Activated CD8-positive, alpha-beta memory T cell treated with anti-CD3 and anti-CD28 coated beads, Interleukin-2, amount 10 ng/mL, durations not matched to agents 7 days and 5 days (primary cell): Measurements from ENCODE around the gene PARD6A. TPM values are rescaled to one million over a fixed set of nuclear protein-coding genes. Genes with fewer than 3 reads are reported as not detected.

Source experiments
- ATAC-seq: fragments of 150-1000 bp; cut with Tn5 transposase; one replicate; pipeline ENCODE4 v1.10.0; 2021; ENCODE audit warnings: moderate library complexity
- CTCF ChIA-PET: fragments of 350-600 bp; sonication (Branson Sonifier 250); formaldehyde crosslinking; loops from one replicate; lab custom pipeline; 2021; ENCODE audit warnings: antibody characterized with exemption; lab: Charles Lee
- DNase-seq: peaks from one replicate; pipeline ENCODE4 v3.0.0-alpha.2; 2020
- H3K27ac Mint-ChIP-seq: one replicate; pipeline ENCODE4 v1.8.0; 2021; ENCODE audit warnings: mild to moderate bottlenecking, mixed read lengths
- H3K27me3 Mint-ChIP-seq: one replicate; pipeline ENCODE4 v1.8.0; 2021; ENCODE audit warnings: mixed read lengths
- H3K36me3 Mint-ChIP-seq: one replicate; pipeline ENCODE4 v1.8.0; 2021; ENCODE audit warnings: mild to moderate bottlenecking, mixed read lengths
- H3K4me1 Mint-ChIP-seq: one replicate; pipeline ENCODE4 v1.8.0; 2021; ENCODE audit warnings: mixed read lengths
- H3K4me3 Mint-ChIP-seq: one replicate; pipeline ENCODE4 v1.8.0; 2021; ENCODE audit warnings: mild to moderate bottlenecking, moderate library complexity, mixed read lengths
- H3K9me3 Mint-ChIP-seq: one replicate; pipeline ENCODE4 v1.8.0; 2022; ENCODE audit warnings: low read depth, mixed read lengths
- total RNA-seq, 2 experiments: library from RNA; stranded (reverse); gene quantifications; one replicate each; pipeline ENCODE4 v1.2.3, GENCODE V29; 2021

Gene PARD6A
- total RNA-seq, 2 experiments from 2014 or later = 15.2 to 15.5 TPM

DNA sequence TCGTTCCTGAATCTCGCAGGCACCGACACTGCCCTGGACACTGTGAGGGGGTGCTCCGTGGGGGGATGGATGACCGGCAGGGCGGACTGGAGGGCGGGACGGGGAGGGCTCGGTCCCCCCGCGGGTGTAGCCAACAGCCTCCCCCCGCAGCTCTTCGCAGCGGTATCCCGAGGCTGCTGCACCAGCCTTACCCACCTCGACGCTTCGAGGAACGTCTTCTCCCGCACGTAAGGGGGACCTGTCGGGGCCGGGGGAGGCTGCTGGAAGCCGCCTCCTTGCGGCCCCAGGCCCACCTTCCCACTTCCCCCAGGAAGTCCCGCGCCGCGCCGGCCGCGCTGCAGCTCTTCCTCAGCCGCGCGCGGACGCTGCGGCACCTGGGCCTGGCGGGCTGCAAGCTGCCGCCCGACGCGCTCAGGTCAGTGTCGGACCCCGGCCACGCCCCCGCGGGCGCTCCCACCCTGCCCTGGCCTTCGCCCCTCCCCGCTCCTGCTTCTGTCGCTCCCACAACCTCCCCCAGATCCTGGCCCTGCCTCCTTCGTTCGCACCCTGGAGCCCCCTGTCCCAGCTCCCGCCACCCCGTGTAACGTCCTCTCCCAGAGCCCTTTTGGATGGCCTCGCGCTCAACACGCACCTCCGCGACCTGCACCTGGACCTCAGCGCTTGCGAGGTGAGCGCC, 12.5 kb upstream of the PARD6A start:
- Mint-ChIP-seq H3K27ac (no peak overlapping the region), H3K9me3 (no peaks in the 10 kb centered on the region), H3K36me3 (peaks cover 22% of the 10 kb centered on the region), H3K27me3 (no peaks in the 10 kb centered on the region), H3K4me1 (peaks cover 18% of the 10 kb centered on the region), H3K4me3 (no peak overlapping the region)
- CTCF ChIA-PET = interaction anchor here (1.3 to 11.4 kb wide), 4 partner anchors 86 to 134 kb away, joined by 4 to 307 read pairs (median 6); partner anchors contain the start of gene CTCF
- DNase-seq (no peak), ATAC-seq (no peak)

DNA sequence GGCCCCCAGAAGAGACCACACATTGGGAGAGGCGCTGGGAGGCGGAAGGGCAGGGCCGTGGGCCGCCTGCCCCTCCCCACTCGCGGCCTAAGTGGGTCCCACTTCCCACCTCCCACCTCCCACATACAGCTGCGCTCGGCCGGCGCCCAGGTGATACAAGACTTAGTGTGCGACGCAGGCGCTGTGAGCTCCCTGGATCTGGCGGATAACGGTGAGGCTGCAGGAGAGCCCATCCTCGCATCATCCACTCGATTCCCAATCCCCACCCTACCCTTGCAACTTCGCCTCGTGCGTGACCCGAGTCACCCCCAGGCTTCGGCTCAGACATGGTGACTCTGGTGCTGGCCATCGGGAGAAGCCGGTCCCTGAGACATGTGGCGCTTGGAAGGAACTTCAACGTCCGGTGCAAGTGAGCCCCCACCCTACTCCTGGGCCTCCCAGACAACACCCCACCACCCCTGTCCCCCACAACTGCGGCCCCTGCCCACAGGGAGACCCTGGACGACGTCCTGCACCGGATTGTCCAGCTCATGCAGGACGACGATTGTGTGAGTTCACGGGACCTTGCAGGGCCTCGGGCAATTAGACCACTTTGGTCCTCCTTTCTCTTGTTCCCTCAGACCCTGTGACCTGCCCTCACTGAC, 11.9 kb upstream of the PARD6A start:
- Mint-ChIP-seq H3K9me3 (no peaks in the 10 kb centered on the region), H3K27me3 (no peaks in the 10 kb centered on the region), H3K36me3 (peaks cover 25% of the 10 kb centered on the region), H3K4me3 (no peak overlapping the region), H3K4me1 (peaks cover 18% of the 10 kb centered on the region), H3K27ac (no peak overlapping the region)
- ATAC-seq = no peak
- CTCF ChIA-PET = interaction anchor here (1.3 to 11.4 kb wide), 3 partner anchors 86 to 127 kb away, joined by 4 to 307 read pairs (median 7); partner anchors contain the start of gene CTCF
- no peak for DNase-seq

DNA sequence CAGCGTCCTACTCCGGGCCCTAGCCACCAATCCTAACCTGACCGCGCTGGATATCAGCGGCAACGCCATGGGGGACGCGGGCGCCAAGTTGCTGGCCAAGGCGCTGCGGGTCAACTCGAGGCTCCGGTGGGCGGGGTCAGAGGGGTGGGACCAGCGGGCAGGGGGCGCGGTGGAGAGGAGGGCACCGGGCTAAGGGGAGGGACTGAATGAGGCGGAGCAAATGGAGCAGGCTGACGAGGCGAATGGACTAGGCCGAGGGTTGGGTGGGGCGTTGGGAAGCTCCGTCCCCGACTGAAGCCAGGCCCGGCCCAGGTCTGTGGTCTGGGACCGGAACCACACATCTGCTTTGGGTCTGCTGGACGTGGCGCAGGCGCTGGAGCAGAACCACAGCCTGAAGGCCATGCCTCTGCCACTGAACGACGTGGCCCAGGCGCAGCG, 11.2 kb upstream of the PARD6A start:
- Mint-ChIP-seq H3K9me3 (no peaks in the 10 kb centered on the region), H3K4me1 (peaks cover 13% of the 10 kb centered on the region), H3K36me3 (peaks cover 27% of the 10 kb centered on the region), H3K27me3 (no peaks in the 10 kb centered on the region), H3K27ac (no peak overlapping the region), H3K4me3 (no peak overlapping the region)
- CTCF ChIA-PET = no interaction called here
- DNase-seq (no peak), ATAC-seq (no peak)

DNA sequence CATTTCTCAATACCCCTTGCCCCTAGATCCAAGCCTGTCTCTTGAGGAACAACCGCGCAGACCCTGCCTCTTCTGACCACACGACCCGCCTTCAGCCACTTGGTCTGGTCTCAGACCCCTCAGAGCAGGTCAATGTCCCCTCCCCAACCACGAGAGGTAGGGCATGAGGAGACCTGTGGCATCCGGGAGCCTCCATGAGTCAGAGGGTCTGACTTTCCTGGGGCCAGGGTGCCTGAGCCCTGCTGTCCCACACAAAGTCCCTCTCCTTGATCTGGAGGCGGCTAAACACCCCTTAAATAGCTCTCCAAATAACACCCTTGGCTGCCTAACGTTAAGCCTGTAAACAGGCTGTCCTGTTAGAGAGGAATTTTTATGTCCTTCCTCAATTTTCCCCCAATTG, 10.7 kb upstream of the PARD6A start:
- ATAC-seq (no peak), DNase-seq (no peak)
- Mint-ChIP-seq H3K27me3 (no peaks in the 10 kb centered on the region), H3K9me3 (no peaks in the 10 kb centered on the region), H3K4me1 (peaks cover 12% of the 10 kb centered on the region), H3K27ac (no peak overlapping the region), H3K4me3 (no peak overlapping the region), H3K36me3 (peaks cover 29% of the 10 kb centered on the region)
- CTCF ChIA-PET = no interaction called here

DNA sequence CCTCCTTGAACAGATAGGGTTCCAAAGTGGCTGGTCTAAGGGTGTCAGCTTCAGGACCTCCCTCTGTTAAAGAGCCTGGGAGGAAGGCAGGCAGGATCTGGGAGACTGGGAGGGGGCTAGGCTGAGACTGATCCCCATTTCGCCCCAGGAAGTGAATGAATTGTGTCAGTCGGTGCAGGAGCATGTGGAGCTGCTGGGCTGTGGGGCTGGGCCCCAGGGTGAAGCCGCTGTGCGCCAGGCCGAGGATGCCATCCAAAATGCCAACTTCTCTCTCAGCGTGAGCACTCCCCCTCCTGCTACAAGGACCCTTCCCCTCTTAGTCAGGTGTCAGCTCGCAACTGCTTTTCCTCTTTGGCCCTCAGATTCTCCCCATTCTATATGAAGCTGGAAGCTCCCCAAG, 9.7 kb upstream of the PARD6A start:
- Mint-ChIP-seq H3K4me3 (no peak overlapping the region), H3K4me1 (peaks cover 9% of the 10 kb centered on the region), H3K27ac (no peak overlapping the region), H3K36me3 (peaks cover 35% of the 10 kb centered on the region), H3K27me3 (no peaks in the 10 kb centered on the region), H3K9me3 (no peaks in the 10 kb centered on the region)
- DNase-seq (no peak), ATAC-seq (no peak)
- CTCF ChIA-PET = interaction anchor here (0.7 to 2.4 kb wide), 3 partner anchors 11 to 130 kb away, joined by 4 to 10 read pairs (median 5); no protein-coding TSS in a partner anchor

DNA sequence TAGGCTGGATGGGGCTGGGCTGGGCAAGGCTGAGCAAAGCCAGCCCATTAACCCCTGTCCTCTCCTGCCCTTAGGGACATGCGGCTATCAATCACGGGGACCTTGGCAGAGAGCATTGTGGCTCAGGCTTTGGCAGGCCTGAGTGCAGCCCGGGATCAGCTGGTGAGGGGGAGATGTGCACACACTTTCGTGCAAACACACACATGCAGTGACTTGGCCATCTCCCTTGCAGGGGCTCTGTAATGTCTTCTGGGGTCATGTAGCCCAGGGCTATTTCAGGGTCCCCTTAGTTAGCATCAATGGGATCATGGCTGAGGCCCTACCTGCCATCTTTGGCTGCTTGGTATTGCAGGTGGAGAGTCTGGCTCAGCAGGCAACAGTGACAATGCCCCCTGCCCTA, 8.9 kb upstream of the PARD6A start:
- Mint-ChIP-seq H3K27ac (no peak overlapping the region), H3K4me1 (peaks cover 3% of the 10 kb centered on the region), H3K27me3 (no peaks in the 10 kb centered on the region), H3K9me3 (no peaks in the 10 kb centered on the region), H3K4me3 (no peak overlapping the region), H3K36me3 (peaks cover 34% of the 10 kb centered on the region)
- DNase-seq (no peak), ATAC-seq (no peak)
- CTCF ChIA-PET = interaction anchor here (1.2 to 2.4 kb wide), 3 partner anchors 11 to 131 kb away, joined by 3 to 10 read pairs (median 5); no protein-coding TSS in a partner anchor

DNA sequence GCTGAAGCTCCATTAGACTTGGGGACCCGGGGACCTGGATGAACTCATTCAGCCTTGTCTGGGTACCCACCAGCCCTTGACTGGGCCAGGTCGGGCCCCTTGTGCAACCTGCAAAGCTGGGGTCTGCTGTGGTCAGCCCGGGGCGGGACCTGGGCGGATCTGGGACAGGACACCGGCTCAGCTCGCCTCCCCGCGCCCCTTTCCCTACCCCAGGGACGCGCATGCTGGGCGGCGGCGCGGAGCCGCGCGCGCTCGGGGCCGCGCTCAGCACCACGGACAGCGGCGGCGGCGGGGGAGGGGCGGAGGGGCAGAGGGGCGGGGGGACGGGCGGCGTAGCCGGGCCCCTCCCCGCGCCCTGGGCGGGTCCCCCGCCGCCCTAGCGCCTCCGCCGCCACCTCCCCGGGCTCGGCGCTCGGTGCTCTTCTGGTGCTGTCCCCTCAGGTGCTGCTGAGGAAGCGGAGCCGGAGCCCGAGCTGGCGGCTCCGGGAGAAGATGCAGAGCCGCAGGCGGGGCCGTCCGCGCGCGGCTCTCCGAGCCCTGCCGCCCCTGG, 8.1 kb upstream of the PARD6A start:
- H3K4me1 Mint-ChIP-seq = peaks cover 3% of the 10 kb centered on the region
- H3K27ac Mint-ChIP-seq = no peak overlapping the region
- no peaks in the 10 kb centered on the region for H3K27me3 Mint-ChIP-seq
- H3K4me3 Mint-ChIP-seq = no peak overlapping the region
- no peak for DNase-seq
- ATAC-seq = no peak
- H3K36me3 Mint-ChIP-seq = peaks cover 34% of the 10 kb centered on the region
- CTCF ChIA-PET = interaction anchor here (0.9 to 2.4 kb wide), 4 partner anchors 10 to 132 kb away, joined by 3 to 10 read pairs (median 4); no protein-coding TSS in a partner anchor
- no peaks in the 10 kb centered on the region for H3K9me3 Mint-ChIP-seq

DNA sequence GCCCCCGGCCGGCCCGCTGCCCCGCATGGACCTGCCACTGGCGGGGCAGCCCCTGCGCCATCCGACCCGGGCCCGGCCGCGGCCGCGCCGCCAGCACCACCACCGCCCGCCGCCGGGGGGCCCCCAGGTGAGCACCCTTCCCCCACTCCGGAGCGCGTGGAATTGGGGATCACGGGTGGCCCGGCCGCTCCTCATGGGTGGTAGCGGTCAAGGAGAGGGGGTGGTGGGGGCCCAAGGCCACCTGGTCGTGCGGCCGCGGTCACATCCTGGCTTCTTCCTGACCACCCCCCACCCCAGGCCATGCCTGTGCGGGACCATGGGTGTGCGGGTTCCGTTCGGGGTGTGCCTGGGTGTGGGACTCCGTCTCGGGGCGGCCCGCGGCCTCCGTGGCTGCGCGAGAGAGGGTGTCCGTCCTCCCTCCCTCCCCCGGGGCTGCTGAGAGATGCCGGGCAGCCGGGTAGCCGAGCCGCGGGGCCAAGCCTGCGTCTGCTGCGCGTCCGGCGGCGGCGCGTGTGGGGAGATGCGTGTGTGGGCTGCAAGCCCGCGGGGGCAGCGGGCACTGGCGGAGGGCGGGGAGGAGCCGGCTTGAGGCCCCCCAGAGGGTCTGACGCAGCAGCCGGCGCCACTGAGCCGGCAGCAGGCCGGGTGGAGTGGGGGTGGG, 7.5 kb upstream of the PARD6A start:
- DNase-seq (no peak), ATAC-seq (no peak)
- CTCF ChIA-PET = interaction anchor here (0.9 kb wide), 1 partner anchor 106 kb away, joined by 3 read pairs; no protein-coding TSS in a partner anchor
- H3K36me3 Mint-ChIP-seq = peaks cover 34% of the 10 kb centered on the region
- H3K4me3 Mint-ChIP-seq = no peak overlapping the region
- H3K9me3 Mint-ChIP-seq = no peaks in the 10 kb centered on the region
- no peaks in the 10 kb centered on the region for H3K27me3 Mint-ChIP-seq
- H3K27ac Mint-ChIP-seq = no peak overlapping the region
- peaks cover 3% of the 10 kb centered on the region for H3K4me1 Mint-ChIP-seq

DNA sequence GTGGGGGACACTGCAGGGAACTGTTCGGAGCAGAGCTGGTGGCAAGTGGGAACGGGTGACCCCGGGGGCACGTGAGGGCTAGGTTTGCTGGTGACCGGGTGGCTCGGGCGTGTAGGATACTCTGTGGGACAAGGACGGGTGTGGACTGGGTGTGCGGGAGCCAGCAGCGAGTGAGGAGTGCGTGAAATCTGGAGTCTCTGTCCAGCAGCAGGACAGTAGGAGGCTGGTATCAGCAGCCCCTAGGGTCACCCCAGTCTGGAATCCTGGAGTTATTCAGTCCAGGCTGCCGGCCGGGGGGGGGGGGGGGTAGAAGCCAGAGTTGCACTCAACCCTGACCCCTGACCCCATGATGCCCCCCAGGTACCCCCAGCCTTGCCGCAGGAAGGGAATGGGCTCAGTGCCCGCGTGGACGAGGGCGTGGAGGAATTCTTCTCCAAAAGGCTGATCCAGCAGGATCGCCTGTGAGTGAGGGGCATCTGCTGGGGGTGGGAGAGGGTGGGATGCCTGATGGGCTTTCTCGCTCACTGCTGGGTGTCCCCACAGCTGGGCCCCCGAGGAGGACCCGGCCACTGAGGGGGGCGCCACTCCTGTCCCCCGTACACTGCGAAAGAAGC, 6.9 kb upstream of the PARD6A start:
- no peak overlapping the region for H3K27ac Mint-ChIP-seq
- no peaks in the 10 kb centered on the region for H3K9me3 Mint-ChIP-seq
- DNase-seq = no peak
- no peak overlapping the region for H3K4me3 Mint-ChIP-seq
- no peaks in the 10 kb centered on the region for H3K27me3 Mint-ChIP-seq
- peaks cover 32% of the 10 kb centered on the region for H3K36me3 Mint-ChIP-seq
- CTCF ChIA-PET = no interaction called here
- peaks cover 7% of the 10 kb centered on the region for H3K4me1 Mint-ChIP-seq
- no peak for ATAC-seq

DNA sequence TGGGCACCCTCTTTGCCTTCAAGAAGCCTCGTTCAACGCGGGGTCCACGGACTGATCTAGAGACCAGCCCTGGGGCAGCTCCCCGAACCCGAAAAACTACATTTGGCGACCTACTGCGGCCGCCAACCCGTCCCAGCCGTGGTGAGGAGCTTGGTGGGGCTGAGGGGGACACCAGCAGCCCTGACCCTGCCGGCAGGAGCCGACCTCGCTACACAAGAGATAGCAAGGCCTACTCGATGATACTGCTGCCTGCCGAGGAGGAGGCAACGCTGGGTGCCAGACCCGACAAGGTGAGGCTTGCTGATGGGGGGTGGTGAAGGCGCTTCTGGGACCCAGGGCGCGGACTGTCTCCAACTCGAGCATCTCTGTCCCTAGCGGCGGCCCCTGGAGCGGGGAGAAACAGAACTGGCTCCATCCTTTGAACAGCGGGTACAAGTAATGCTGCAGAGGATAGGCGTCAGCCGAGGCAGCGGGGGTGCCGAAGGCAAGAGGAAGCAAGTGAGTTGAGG, 6.3 kb upstream of the PARD6A start:
- H3K27me3 Mint-ChIP-seq = no peaks in the 10 kb centered on the region
- peaks cover 11% of the 10 kb centered on the region for H3K4me1 Mint-ChIP-seq
- peaks cover 30% of the 10 kb centered on the region for H3K36me3 Mint-ChIP-seq
- no peak overlapping the region for H3K27ac Mint-ChIP-seq
- DNase-seq = no peak
- CTCF ChIA-PET = no interaction called here
- no peak overlapping the region for H3K4me3 Mint-ChIP-seq
- no peak for ATAC-seq
- no peaks in the 10 kb centered on the region for H3K9me3 Mint-ChIP-seq

DNA sequence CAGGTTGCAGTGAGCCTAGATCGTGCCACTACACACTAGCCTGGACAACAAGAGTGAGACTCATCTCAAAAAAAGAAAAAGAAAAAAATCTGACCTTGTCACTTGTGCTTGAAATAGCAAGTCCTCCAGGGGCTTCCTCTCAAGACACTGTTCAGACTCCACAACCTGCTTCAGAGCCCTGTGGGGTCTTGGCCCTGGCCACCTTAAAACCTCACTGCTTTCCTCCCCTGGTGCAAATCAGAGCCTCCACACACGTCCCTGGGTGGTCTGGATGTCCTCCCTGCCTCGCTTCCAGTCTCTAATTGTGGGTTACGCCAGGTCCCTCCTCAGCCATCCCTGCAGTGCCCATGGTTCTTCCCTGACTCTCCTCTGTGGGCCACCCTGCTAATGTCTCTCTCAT, 5.4 kb upstream of the PARD6A start:
- DNase-seq (no peak), ATAC-seq (no peak)
- Mint-ChIP-seq H3K9me3 (no peaks in the 10 kb centered on the region), H3K36me3 (peaks cover 26% of the 10 kb centered on the region), H3K27ac (no peak overlapping the region), H3K27me3 (no peaks in the 10 kb centered on the region), H3K4me3 (no peak overlapping the region), H3K4me1 (peaks cover 12% of the 10 kb centered on the region)
- CTCF ChIA-PET = interaction anchor here (1.5 kb wide), 1 partner anchor 11 kb away, joined by 4 read pairs; the partner anchor contains the start of gene CARMIL2

DNA sequence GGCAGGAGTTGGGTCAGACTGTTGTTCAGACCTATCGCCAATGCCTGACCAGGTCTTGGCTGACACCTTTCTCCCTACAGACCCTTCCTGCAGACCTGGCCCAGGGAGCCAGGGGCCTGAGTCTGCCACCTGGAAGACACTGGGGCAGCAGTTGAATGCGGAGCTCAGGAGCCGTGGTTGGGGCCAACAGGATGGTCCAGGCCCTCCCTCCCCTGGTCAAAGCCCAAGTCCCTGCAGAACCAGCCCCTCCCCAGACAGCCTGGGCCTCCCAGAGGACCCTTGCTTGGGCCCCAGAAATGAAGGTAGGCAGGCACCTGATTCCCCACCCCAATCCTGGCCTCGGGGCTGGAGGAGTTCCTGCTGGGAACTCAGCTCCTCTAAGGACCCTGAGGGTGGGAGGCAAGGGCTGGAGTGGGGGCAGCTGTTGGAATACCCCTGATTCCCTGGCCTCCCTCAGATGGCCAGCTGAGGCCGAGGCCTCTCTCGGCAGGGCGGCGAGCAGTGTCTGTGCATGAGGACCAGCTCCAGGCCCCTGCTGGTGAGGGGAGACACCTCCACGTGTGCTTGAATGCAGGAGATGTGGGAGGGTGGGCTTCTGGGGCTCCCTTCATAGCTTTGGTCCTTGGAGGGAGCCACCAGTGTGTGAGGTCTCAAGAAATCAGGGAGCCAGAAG, 4.3 kb upstream of the PARD6A start:
- Mint-ChIP-seq H3K27ac (no peak overlapping the region), H3K4me3 (no peak overlapping the region), H3K27me3 (no peaks in the 10 kb centered on the region), H3K4me1 (peaks cover 16% of the 10 kb centered on the region), H3K36me3 (peaks cover 21% of the 10 kb centered on the region), H3K9me3 (no peaks in the 10 kb centered on the region)
- no peak for ATAC-seq
- CTCF ChIA-PET = interaction anchor here (0.7 to 17.7 kb wide), 4 partner anchors 11 to 135 kb away, joined by 3 to 199 read pairs (median 4); partner anchors contain the start of gene CARMIL2
- DNase-seq = no peak
